ENCODE results near the gene ZFP36.

GRCh38 chr19:39409208-39410016 is 2.8 kb downstream of the ZFP36 start:
- peak in 1 of 6 experiments; percentile 30 for TF ChIP-seq CTCF (IDR thresholded peaks at IDR 0.05)
- TF ChIP-seq POLR2AphosphoS5 (IDR thresholded peaks at IDR 0.05), result peak; percentile 97 to 99
- TF ChIP-seq EP300 (IDR thresholded peaks at IDR 0.05), result peak in 3 of 4 donors; percentile 72 to 98 (median 97)
- peak in 3 of 4 donors; percentile 7 to 90 (median 50) for TF ChIP-seq POLR2A (IDR thresholded peaks at IDR 0.05)

Data from upper lobe of left lung (tissue), 4 donors.